HK-2 (cell line): Measurements from ENCODE around the gene DAPK2.
"Not testable (repeated sequence)": the region's sequence is repeated elsewhere in the genome, so short reads cannot be mapped to it uniquely, and the experiment has no call there.

ENCODE experiments used
- DNase-seq: peaks from one replicate; pipeline ENCODE4 v3.0.0-alpha.2; 2018; ENCODE audit not compliant: unreplicated experiment

The DAPK2 gene

DNA sequence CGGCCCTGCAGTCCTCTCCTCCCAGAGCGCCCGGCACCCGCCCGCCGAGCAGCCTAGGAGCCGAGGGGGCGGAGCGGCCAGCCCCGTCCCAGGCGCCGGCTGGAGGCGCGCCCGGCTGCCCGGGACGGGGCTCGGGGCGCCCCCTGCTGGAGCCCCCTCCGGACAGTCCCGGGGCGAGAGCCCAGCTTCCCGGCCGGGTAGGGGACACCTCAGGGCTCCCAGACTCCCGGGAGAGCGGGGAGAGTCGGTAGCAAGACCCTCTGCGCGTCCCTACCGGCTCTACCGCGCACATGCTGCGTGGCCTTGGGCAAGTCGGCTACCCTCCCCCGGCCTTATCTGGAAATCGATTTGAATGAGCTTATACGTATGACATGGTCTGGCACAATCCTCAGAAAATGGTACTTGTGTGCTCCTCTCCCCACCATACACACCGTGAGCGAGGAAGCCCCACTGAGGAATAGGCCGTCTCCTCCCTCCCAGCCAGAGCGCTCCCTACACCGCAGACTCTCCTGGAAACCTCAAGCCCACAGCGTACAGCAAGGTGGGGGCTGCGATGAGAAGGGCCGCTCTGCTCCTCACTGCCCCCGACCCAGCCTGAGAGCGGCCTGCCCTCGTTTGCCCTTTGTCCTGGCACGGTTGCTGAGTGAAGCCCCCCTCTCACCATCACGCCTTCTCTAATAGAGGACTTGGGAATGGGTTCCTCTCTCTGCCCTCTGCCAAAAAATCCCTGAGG lies at the start of gene DAPK2:
Gene DAPK2 (minus strand): TSS at position 65 of the 733 bp plus-strand sequence. CDS start 6,224 bp downstream, outside the sequence.
- DNase-seq, result peak; percentile 64

DNA sequence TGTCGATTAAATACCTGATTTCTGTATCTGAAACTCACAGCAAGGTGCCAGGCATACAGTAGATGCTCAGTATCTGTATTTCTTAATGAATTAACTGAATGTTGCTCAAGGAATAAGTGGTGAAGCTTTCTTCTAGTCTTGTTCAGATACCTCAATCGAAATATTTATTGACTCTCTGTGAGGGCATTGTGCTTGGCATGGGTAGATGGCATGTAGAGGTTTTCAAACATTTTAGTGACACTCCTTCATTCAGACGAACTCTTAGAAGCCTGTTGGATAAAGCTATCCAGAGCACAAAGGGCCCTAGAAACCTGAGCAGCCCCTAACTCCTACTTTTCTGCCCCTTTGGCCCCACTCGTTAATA lies 49.1 kb upstream of the DAPK2 start:
- DNase-seq, result no peak

DNA sequence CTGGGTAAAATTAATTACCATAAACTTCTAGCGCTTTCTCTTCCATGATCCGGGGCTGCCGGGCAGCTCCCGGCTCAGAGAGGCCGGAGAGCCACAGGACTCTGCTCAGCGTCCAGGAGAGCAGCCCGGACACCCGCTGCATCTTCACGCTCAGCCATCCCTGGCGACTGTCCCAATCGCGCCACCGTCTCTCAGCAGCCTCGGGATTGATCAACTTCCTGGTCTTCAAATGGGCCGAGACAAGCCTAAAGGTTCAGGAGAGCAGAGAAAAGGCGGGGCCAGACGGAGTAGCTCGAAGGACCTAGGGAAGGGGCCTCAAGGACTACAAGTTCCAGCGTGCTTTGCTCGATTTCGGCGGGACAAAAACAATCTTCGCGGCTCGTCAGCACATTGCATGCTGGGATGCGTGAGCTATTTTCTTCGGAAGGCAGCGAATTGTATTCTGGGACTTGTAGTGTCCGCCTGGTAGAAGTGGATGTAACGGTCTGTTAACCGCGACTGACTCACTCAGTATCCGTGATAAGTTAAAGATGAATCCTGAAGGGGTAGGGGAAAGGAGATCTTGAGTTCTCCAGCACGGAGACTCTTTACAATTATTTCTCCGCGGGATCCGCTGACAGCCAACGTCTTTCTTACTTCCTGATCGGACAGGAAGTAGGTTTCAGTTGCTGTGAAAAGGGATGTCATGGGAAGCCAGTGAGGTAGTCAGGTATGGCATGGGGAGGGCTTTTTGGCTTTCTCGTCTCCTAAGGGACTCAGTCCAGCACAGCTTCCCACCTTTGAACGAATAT lies 47.5 kb upstream of the DAPK2 start, which contains the start of gene CIAO2A:
Gene CIAO2A (minus strand): TSS at position 212 of the 791 bp plus-strand sequence. CDS start 70 bp downstream, at position 142.
- peak; percentile 92 for DNase-seq

DNA sequence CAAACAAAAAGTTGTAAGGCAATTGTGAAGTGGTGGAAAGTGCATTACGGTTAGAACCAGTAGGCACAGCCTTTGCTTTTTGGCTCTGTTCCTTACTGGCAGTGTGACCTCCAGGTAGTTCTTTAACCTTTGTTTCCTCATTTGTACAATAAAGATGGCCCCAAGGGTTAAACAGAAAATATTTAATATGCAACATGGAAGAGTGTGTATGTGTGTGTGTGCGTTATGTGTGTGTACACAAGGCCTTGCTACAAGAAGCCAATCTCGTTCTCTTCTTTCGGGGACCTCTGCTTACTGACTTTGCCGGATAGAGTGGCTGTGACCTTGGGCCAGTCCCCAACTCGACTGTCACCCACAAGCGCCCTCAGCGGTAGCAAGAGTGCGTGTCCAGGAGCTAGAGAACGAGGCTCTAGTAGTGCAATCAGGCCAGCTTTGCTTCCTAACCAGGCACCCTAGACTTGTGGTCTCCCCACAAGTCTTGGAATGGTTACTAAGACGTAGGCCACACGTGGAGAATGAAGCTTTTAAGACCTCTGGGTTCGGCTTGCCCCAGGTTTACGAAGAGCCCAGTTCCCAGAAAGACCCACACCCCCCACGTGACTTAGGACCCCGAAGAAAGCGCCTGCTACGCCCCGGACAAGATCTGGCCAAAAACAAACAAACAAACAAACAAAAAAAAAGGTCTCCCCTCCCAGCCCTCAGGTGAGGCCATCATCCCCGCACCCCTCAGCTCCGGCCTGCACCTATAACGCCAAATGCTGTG lies 46.8 kb upstream of the DAPK2 start:
- peak; percentile 32 for DNase-seq

DNA sequence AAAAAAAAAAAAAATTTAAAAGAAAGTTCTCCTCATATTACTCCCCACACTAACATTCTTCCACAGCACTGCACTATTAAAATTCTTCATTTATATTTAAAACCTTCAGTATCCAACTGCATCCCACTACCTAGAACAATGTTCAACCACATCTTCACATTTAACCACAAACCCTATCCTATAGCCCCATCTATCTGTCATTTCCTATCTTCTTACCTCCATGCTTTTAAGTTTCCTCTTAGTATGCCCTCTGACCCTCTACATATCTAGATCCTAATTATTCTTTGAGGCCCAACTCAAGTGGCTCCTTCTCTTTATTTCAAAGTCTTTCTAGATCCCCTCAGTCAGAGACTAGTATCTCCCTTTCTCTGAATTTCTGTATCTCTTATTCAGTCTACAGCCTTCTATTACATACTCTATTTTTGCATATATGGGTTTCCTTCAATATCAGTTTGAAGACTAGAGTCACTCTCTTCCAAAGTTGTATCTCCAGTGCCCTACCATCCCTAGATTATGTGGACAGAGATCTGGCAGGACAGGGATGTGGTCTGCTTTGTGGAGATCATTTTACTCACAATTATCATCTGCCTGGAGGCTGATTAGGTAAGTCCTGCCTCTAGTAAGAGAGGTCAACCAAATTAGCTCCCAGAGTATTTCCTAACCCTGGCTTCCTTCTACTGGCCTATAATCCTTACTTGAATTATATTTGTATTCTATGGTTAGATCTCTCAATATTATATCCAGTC lies 46.0 kb upstream of the DAPK2 start:
- DNase-seq, result no peak

DNA sequence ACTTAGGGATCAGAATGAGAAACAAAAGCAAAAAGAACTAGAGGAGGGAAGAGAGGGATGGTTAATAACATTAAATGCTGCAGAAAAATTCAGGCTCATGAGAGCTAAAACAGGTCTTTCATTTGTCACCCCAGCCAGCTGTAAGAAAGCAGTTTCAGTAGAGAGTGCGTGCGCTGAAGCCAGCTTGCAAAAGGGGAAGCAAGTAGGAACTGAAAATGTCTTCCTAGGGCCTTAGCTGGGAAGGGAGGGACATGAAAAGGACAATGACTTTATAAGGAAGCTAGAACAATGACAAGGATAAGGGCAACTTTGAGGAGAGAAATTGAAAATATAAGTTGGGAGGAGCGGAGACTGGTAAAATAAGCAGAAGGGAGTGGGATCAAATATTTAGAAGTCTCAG lies 44.2 kb upstream of the DAPK2 start:
- no peak for DNase-seq

DNA sequence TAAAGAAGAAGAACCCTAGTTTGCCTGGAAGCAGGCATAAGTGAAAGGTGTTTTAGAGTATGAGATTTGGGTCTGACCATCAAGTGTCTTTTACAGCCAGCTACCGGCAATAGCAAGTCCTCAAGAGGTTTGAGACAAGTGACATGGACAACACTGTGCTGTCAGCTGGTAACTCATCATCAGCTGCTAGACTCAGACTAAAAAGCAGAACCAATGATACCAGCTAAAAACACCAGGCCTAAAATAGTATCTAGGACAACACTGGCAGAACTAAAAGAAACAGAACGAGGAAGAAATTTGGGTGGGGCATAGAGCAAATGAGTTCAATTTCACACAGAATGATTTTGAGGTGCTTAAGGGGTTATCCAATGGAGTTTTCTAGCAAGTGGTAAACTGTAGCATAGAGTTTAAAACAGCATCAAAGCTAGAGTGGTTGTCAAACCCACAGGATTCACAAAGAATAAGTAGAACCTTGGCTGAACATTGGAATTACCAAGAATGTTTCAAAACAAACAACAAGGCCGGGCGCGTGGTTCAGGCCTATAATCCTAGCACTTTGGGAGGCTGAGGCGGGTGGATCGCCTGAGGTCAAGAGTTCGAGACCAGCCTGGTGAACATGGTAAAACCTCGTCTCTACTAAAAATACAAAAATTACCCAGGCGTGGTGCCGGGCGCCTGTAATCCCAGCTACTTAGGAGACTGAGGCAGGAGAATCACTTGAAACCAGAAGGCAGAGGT lies 43.4 kb upstream of the DAPK2 start:
- DNase-seq, result no peak

DNA sequence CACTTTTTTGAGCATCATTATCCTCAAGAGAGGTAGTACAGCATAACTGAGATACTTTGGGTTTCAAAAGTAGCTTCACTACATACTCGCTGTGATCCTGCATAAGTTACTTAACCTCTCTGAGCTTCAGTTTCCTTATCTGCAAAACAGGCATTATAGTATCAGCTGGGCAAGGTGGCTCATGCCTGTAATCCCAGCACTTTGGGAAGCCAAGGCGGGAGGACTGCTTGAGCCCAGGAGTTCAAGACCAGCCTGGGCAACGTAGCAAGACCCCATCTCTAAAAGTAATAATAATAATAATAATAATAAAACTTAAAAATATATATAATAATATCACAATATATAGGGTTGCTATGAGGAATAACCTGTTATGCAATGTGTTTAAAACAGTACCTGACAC lies 36.5 kb upstream of the DAPK2 start:
- no peak for DNase-seq

DNA sequence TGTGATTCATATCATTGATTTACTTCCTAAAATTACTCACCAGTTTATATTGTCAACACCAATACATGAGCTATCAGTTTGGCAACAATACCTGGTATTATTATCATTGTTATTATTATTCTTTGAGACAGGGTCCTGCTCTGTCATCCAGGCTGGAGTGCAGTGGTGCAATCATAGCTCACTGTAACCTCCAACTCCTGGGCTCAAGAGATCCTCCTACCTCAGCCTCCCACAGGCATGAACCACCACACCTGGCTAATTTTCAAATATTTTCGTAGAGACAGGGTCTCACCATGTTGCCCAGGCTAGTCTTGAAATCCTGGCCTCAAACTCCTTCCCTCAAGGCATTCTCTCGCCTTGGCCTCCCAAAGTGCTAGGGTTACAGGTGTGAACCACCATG lies 27.2 kb upstream of the DAPK2 start:
- not testable (repeated sequence) for DNase-seq

DNA sequence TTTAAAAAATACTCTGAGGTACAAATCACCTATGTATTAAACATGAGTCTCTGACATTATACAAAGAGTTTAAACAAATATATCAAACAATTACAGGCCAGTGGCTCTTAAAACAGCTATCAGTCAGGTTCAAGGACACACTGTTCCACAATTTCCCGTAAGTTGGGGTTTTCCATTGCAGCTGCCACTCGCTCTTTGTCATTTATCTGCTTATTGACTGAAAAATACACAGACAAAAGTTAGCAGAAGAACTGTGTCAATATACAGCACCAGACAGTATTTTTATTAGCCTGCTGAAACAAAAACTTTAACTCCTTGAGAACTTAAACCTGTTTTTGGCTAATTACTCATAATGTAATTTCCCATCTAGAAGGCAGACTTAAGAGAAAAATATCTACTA lies 26.5 kb upstream of the DAPK2 start:
- no peak for DNase-seq

DNA sequence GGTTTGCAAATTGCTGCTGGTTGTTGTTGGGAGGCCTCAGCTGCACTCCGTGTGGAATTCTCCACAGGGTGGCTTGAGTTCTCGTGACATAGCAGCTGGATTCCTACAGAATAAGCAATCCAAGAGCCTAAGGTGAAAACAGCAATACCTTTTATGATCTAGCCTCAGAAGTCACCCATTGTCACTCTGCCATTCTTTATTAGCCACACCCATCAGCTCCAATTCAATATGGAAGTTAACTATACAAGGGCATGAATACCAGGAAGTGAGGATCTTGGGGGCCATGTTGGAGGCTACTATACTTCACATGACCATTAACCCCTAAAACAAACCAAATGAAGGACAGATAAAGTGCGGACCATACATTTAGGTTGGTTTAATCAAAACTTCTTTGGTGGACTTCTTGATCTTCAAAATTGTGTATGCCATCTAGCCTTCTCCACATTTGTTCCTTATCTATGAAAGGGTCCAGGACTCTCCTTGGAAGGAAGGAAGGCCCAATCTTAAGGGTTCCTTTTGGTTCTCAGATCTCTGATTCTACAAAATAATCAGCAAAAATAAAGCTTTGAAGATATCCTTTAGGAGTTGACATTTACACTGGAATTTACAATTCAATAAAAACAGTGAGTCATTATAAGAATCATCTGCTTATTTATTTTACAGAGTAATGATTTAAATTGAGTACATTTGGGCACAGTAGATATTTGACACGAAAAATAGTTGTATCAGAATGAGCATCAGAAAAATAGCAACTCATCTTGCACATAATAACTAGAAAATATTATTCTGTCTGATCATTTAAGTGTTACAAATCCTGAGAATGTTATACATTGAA lies 25.9 kb upstream of the DAPK2 start:
- no peak for DNase-seq

DNA sequence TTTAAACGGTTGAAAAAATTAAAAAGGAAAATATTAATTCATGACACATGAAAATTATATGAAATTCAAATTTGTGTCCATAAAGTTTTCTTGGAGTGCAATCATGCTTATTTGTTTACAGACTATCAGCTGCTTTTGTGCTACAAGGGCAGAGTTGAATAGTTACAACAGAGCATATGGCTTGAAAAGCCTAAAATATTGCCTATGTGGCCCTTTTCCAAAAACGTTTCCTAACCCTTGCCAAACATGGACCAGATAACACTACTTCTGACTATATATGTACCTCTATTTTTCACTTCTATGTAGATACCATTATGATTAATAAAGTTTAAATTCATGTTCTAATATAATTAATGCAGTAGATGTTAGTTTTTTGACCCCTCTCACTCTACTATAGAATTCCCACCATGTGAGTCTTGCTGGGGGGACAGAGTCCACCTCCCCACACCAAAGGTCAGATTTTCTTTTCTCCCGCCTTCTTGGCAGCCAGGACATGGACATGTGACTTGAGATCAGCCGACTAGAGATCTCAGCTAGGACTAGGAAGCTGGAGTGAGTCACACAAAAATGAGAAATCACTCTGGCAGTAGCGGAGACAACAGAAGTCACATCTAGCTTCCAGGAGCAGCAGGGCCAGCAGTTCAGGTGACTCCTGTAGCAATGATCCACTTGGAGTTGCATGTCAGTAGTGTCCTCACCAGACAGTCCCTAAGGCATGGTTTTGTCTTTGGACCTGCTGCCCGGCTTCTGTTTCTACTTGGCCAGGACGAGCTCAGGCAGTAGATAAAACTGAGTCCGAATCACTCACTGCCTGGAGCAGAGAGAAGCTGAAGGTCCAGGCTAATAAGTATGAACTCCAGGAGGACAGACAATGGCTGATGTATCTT lies 24.9 kb upstream of the DAPK2 start:
- peak; percentile 37 for DNase-seq

DNA sequence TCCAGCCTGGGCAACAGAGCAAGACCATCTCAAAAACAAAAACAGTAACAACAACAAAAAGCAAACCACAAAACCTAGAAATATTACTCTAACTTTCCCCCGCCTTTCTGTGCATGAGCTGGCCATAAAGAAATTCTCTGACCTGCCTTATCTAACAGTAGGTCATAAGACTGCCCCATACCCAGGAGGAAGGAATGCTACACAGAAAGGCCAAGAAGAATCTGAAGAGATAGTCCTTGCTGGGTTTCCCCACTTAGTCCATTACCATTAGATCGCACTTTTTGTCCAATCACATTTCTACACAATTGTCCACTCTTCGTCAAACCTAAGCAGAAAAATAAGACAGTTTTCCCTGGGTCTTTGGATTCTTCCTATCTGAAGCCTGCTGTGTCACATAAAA lies 23.8 kb upstream of the DAPK2 start:
- DNase-seq, result no peak

DNA sequence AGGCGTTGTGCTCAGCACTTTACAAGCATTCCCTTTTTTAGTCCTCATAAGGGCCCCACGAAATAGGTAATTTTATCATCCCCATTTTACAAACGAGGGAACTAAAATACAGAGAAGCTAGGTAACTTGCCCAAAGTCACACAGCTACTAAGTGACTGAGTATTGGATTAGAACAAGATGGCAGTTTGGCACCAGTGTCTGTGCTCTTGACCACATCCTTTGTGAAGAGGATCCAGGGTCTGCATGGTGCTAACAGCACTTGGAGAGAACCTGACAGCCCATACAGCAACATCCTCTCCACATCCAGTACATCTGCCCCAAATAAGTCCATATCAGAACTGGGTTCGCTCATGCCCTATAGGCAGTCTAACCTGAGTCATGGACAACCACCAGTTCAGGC lies 21.8 kb upstream of the DAPK2 start:
- DNase-seq, result no peak

DNA sequence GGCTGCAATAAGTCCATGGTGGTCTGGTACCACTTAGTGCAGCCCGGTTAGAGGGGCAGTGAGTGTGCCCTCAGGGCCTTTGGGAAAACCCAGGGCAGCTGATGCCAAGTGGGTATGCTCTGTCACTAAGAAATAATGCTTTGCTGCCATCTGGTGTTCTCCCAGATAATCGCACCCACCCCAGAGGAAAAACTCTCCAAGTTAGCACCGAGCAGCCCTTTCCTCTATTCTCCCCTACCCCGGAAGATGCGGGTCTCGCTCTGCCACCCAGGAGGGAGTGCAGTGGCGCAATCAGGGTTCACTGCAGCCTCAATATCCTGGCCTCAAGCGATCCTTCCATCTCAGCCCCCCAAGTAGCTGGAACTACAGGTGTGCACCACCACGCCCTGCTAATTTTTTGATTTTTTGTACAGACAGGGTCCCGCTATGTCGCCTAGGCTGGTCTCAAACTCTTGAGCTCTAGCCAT lies 21.3 kb upstream of the DAPK2 start:
- peak; percentile 45 for DNase-seq

DNA sequence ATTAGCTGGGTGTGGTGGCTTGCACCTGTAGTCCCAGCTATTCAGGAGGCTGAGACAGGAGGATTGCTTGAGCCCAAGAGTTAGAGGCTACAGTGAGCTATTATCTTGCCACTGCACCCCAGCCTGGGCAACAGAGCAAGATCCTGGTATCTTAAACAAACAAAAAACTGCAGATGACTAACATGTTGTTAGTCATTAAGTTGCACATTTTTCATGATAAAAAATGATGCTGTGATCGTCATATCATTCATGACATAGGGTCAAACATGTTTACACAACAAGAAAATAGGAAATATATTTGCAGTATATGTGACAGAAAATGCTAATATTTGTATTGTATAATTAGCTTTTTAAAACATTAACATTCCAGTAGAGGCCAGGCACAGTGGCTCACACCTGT lies 20.2 kb upstream of the DAPK2 start:
- no peak for DNase-seq

DNA sequence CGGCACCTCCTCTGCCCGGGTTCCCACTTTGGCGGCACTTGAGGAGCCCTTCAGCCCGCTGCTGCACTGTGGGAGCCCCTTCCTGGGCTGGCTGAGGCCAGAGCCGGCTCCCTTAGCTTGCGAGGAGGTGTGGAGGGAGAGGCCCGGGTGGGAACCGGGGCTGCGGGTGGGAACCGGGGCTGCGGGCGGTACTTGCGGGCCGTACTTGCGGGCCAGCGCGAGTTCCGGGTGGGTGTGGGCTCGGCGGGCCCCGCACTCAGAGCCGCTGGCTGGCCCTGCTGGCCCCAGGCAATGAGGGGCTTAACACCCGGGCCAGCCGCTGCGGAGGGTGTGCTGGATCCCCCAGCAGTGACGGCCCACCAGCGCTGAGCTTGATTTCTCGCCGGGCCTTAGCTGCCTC lies 14.4 kb upstream of the DAPK2 start:
- DNase-seq, result no peak

DNA sequence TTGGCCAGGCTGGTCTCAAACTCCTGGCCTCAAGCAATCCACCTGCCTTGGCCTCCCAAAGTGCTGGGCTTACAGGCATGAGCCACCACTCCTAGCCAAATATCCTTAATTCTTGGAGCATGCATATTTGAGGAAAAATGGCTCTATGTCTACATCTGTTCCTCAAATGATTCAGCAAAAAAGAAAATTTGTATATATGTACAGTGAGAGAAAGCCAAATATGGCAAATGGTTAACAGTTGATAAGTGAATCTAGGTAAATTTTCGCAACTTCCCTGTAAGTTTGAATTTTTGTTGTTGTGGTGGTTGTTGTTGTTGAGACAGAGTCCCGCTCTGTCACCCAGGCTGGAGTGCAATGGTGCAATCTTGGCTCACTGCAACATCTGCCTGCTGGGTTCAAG lies 12.8 kb upstream of the DAPK2 start:
- DNase-seq, result not testable (repeated sequence)

DNA sequence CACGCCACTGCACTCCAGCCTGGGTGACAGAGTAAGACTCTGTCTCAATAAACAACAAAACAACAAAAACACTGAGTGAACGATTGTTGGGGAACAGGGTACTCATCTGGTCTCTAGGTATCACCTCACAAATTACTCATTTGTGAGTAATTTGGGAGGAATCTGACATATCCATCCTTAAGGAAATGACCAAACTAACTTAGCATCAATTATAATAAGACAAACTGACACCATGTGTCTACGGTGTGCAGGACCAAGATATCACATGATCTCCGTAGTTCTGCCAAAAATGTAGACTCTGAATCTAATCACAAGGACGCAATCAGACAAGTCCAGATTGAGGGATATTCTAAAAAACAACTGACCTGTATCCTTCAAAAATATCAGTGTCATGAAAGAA lies 12.0 kb upstream of the DAPK2 start:
- DNase-seq, result no peak
